Naive thymus-derived CD4-positive, alpha-beta T cell (primary cell): ENCODE data around the gene ASCC3. TPM values are rescaled to one million over a fixed set of nuclear protein-coding genes. Genes with fewer than 3 reads are reported as not detected.
"Not testable (repeated sequence)": the region's sequence is repeated elsewhere in the genome, so short reads cannot be mapped to it uniquely, and the experiment has no call there.

Experiments
- ATAC-seq: fragments of 150-1000 bp; cut with Tn5 transposase; 2 replicates; pipeline ENCODE4 v1.10.0; 2021; ENCODE audit warnings: mild to moderate bottlenecking, moderate library complexity
- CTCF ChIA-PET: fragments of 350-600 bp; sonication (Branson Sonifier 250); formaldehyde crosslinking; loops from one replicate; lab custom pipeline; 2021; ENCODE audit warnings: antibody characterized with exemption; lab: Charles Lee
- POLR2A ChIA-PET: fragments of 350-600 bp; sonication (Branson Sonifier 250); formaldehyde crosslinking; loops from one replicate; lab custom pipeline; 2021; ENCODE audit warnings: antibody characterized with exemption, inconsistent platforms; lab: Charles Lee
- DNase-seq, 9 donors: peaks; one replicate each; pipeline versions ENCODE4 v3.0.0 to v3.0.0-alpha.2; 2020 to 2022; ENCODE audit warnings: mixed read lengths in 1 of 9
- H3K27ac ChIP-seq: one replicate; pipeline ENCODE4 v1.7.0; 2013; ENCODE audit warnings: mild to moderate bottlenecking, low read depth, low read length, moderate library complexity
- H3K27me3 ChIP-seq, 2 donors: one replicate each; pipeline ENCODE4 v1.7.0; 2013; ENCODE audit warnings: low read length in 2 of 2, mild to moderate bottlenecking in 2 of 2, moderate library complexity in 2 of 2; ENCODE audit not compliant: control insufficient read depth in 2 of 2, insufficient read depth in 2 of 2
- H3K36me3 ChIP-seq, 3 experiments: 1 replicate in 2 of 3; 2 replicates in 1 of 3; pipeline ENCODE4 v1.7.0; 2013; ENCODE audit warnings: low read length in 3 of 3, mild to moderate bottlenecking in 3 of 3, moderate library complexity in 1 of 3; ENCODE audit not compliant: insufficient read depth in 3 of 3, control insufficient read depth in 2 of 3
- H3K4me1 ChIP-seq, 2 donors: one replicate each; pipeline ENCODE4 v1.7.0; 2013; ENCODE audit warnings: low read length in 2 of 2, mild to moderate bottlenecking in 2 of 2, moderate library complexity in 1 of 2; ENCODE audit not compliant: control insufficient read depth in 2 of 2, insufficient read depth in 2 of 2
- H3K4me3 ChIP-seq: 2 replicates; pipeline ENCODE4 v1.7.0; 2013; ENCODE audit warnings: mild to moderate bottlenecking, low read length
- H3K9me3 ChIP-seq, 3 experiments: 1 replicate in 2 of 3; 2 replicates in 1 of 3; pipeline ENCODE4 v1.7.0; 2013; ENCODE audit warnings: low read length in 3 of 3; ENCODE audit not compliant: control insufficient read depth in 2 of 3
- H3K27ac Mint-ChIP-seq, 9 donors: one replicate each; pipeline ENCODE4 v1.8.0; 2020 to 2022; ENCODE audit warnings: mixed read lengths in 9 of 9, mild to moderate bottlenecking in 8 of 9, moderate library complexity in 5 of 9, inconsistent platforms in 2 of 9
- H3K27me3 Mint-ChIP-seq, 5 donors: one replicate each; pipeline ENCODE4 v1.8.0; 2021 to 2022; ENCODE audit warnings: mixed read lengths in 5 of 5, mild to moderate bottlenecking in 1 of 5
- H3K36me3 Mint-ChIP-seq, 5 donors: one replicate each; pipeline ENCODE4 v1.8.0; 2020 to 2022; ENCODE audit warnings: mixed read lengths in 5 of 5, mild to moderate bottlenecking in 3 of 5, inconsistent platforms in 1 of 5
- H3K4me1 Mint-ChIP-seq, 7 donors: one replicate each; pipeline ENCODE4 v1.8.0; 2020 to 2022; ENCODE audit warnings: mixed read lengths in 7 of 7, mild to moderate bottlenecking in 3 of 7, inconsistent platforms in 1 of 7
- H3K4me3 Mint-ChIP-seq, 10 donors: one replicate each; pipeline ENCODE4 v1.8.0; 2020 to 2022; ENCODE audit warnings: mild to moderate bottlenecking in 10 of 10, mixed read lengths in 10 of 10, moderate library complexity in 6 of 10, inconsistent platforms in 2 of 10
- H3K9me3 Mint-ChIP-seq, 11 donors: one replicate each; pipeline ENCODE4 v1.8.0; 2020 to 2022; ENCODE audit warnings: mixed read lengths in 11 of 11, mild to moderate bottlenecking in 4 of 11, inconsistent platforms in 1 of 11, moderate library complexity in 1 of 11
- intact Hi-C, 2 donors: fragments of 100-400 bp; cut with micrococcal nuclease; formaldehyde crosslinking; loops; one replicate each; pipeline ENCODE4 v1.15.1; 2023
- polyA plus RNA-seq, 2 donors: library from polyadenylated mRNA; unstranded; fragments of 300-500 nt; fragmentation: Illumina TruSeq; gene quantifications; one replicate each; pipeline ENCODE4 v1.2.3, GENCODE V29; 2021
- total RNA-seq, 6 experiments: library from RNA in 5 of 6; stranded (reverse) in 5 of 6; gene quantifications; 1 replicate in 5 of 6; 2 replicates in 1 of 6; pipeline ENCODE4 v1.2.3 and lab custom pipeline; 2021 to 2026

Gene ASCC3
- total and polyA plus RNA-seq, 7 experiments from 2014 or later: 19.6 to 73.8 (median 41.6) TPM

DNA sequence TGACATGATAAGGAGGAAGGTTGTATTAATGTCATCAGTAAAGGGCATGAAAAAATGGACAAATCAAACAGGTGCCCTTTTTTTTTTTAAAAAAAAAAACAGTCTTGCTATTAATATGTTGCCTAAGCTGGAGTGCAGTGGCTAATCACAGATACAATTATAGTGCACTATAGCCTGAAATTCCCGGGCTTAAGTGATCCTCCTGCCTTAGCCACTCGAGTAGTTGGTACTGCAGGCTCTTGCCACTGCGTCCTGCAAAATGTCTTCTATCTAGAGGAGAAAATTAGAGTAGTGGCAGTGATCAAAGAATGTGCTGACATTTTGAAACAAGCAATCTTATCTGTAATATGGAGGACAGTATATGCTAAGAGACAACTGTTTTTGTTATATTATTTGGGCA, 127.7 kb downstream of the ASCC3 start:
- Mint-ChIP-seq H3K4me1 (peaks cover 0 to 9% (median 0%) of the 10 kb centered on the region in 7 donors), H3K4me3 (no peak overlapping the region), H3K36me3 (peaks cover 2 to 55% (median 33%) of the 10 kb centered on the region in 5 donors), H3K9me3 (peaks cover 0 to 2% (median 0%) of the 10 kb centered on the region in 11 donors), H3K27me3 (no peaks in the 10 kb centered on the region), H3K27ac (no peak overlapping the region)
- ATAC-seq (no peak), DNase-seq (no peak)
- intact Hi-C loops: no loop called here
- CTCF ChIA-PET: interaction anchor here (0.5 kb wide), 1 partner anchor 14 kb away, joined by 3 read pairs; no protein-coding TSS in a partner anchor
- no peaks in the 10 kb centered on the region for H3K27me3 ChIP-seq
- H3K4me1 ChIP-seq: no peaks in the 10 kb centered on the region
- peaks cover 0 to 4% (median 0%) of the 10 kb centered on the region in 3 experiments for H3K36me3 ChIP-seq
- POLR2A ChIA-PET: no interaction called here
- H3K4me3 ChIP-seq: no peak overlapping the region
- H3K27ac ChIP-seq: no peak overlapping the region
- H3K9me3 ChIP-seq: no peaks in the 10 kb centered on the region

- Mint-ChIP-seq H3K9me3 (peaks cover 0 to 4% (median 0%) of the 10 kb centered on the region in 11 donors), H3K27me3 (no peaks in the 10 kb centered on the region), H3K36me3 (peaks cover 4 to 52% (median 23%) of the 10 kb centered on the region in 5 donors), H3K4me3 (no peak overlapping the region), H3K27ac (no peak overlapping the region), H3K4me1 (peaks cover 0 to 9% (median 0%) of the 10 kb centered on the region in 7 donors)
- no peak overlapping the region for H3K4me3 ChIP-seq
- H3K27ac ChIP-seq: no peak overlapping the region
- no peak for ATAC-seq
- DNase-seq: no peak
- H3K27me3 ChIP-seq: no peaks in the 10 kb centered on the region
- H3K36me3 ChIP-seq: peaks cover 0 to 4% (median 0%) of the 10 kb centered on the region in 3 experiments
- no peaks in the 10 kb centered on the region for H3K4me1 ChIP-seq
- no peaks in the 10 kb centered on the region for H3K9me3 ChIP-seq
- intact Hi-C loops: no loop called here
- ChIA-PET CTCF (no interaction called here), POLR2A (no interaction called here)
Observed at GRCh38 chr6:100751590-100751989, 129.5 kb downstream of the ASCC3 start.

DNA sequence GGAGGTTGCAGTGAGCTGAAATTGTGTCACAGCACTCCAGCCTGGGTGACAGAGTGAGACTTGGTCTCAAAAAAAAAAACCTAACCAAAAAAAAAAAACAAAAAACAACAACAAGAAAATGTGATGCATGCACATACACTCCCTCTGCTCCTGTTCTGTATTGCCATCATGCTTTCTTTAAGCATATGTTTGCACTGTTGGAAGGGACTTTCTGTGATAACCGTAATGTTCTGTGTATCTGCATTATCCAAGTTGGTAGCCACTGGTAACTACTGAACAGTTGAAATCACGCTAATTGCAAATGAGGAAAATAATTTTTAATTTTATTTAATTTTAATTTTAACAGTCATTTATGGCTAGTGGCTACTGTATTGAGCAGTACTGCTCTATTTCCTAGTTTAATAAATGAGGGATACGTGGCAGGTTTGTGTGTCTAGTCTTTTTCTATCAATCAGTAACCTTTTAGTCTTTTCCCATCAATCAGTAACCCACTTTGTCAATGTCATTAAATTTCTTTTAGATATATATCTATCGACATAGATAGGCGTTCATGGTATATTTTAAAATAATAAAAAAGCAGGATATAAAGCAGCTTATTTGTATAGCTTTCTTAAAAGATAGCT, 135.6 kb downstream of the ASCC3 start:
- H3K36me3 Mint-ChIP-seq: peaks cover 4 to 53% (median 44%) of the 10 kb centered on the region in 5 donors
- H3K4me1 Mint-ChIP-seq: peaks cover 0 to 9% (median 3%) of the 10 kb centered on the region in 7 donors
- peaks cover 0 to 12% (median 8%) of the 10 kb centered on the region in 11 donors for H3K9me3 Mint-ChIP-seq
- H3K4me3 Mint-ChIP-seq: no peak overlapping the region
- Histone ChIP-seq H3K4me1 (no peaks in the 10 kb centered on the region), H3K9me3 (peaks cover 0 to 7% (median 0%) of the 10 kb centered on the region in 3 experiments), H3K27ac (no peak overlapping the region), H3K4me3 (no peak overlapping the region), H3K36me3 (peaks cover 0 to 4% (median 0%) of the 10 kb centered on the region in 3 experiments), H3K27me3 (no peaks in the 10 kb centered on the region)
- DNase-seq: no peak
- ChIA-PET POLR2A (no interaction called here), CTCF (no interaction called here)
- intact Hi-C loops: no loop called here
- no peaks in the 10 kb centered on the region for H3K27me3 Mint-ChIP-seq
- no peak for ATAC-seq
- H3K27ac Mint-ChIP-seq: no peak overlapping the region

- intact Hi-C loops: no loop called here
- H3K4me3 ChIP-seq: no peak overlapping the region
- no peaks in the 10 kb centered on the region for H3K36me3 ChIP-seq
- Mint-ChIP-seq H3K9me3 (peaks cover 0 to 25% (median 11%) of the 10 kb centered on the region in 11 donors), H3K4me3 (no peak overlapping the region), H3K4me1 (peaks cover 7 to 17% (median 14%) of the 10 kb centered on the region in 7 donors), H3K36me3 (peaks cover 0 to 51% (median 38%) of the 10 kb centered on the region in 5 donors), H3K27ac (no peak overlapping the region), H3K27me3 (no peaks in the 10 kb centered on the region)
- no peak overlapping the region for H3K27ac ChIP-seq
- no peak for ATAC-seq
- no peaks in the 10 kb centered on the region for H3K27me3 ChIP-seq
- H3K4me1 ChIP-seq: no peaks in the 10 kb centered on the region
- H3K9me3 ChIP-seq: peaks cover 0 to 7% (median 0%) of the 10 kb centered on the region in 3 experiments
- CTCF ChIA-PET: no interaction called here
- POLR2A ChIA-PET: no interaction called here
- DNase-seq: no peak
Observed at GRCh38 chr6:100740439-100740838, 140.7 kb downstream of the ASCC3 start.

DNA sequence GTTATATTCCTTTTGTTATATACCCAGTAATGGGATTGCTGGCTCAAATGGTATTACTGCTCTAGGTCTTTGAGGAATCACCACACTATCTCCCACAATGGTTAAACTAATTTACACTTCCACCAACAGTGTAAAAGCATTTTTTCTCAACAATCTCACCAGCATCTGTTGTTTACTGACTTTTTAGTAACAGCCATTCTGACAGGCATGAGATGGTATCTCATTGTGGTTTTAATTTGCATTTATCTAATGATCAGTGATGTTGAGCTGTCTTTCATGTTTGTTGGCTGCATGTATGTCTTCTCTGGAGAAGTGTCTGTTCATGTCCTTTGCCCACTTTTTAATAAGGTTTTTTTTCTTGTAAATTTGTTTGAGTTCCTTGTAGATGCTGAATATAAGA, 143.4 kb downstream of the ASCC3 start:
- intact Hi-C loops, POLR2A ChIA-PET, DNase-seq, H3K27ac ChIP-seq, H3K27me3 ChIP-seq, ATAC-seq, H3K9me3 ChIP-seq, H3K36me3 ChIP-seq, H3K27ac Mint-ChIP-seq, H3K4me1 ChIP-seq, H3K27me3 Mint-ChIP-seq, H3K4me3 ChIP-seq, H3K4me3 Mint-ChIP-seq: not testable (repeated sequence)
- peaks cover 0 to 25% (median 10%) of the 10 kb centered on the region in 11 donors for H3K9me3 Mint-ChIP-seq
- H3K4me1 Mint-ChIP-seq: peaks cover 9 to 21% (median 14%) of the 10 kb centered on the region in 7 donors
- CTCF ChIA-PET: interaction anchor here (0.6 kb wide), 1 partner anchor 989 kb away, joined by 3 read pairs; no protein-coding TSS in a partner anchor
- H3K36me3 Mint-ChIP-seq: peaks cover 0 to 52% (median 26%) of the 10 kb centered on the region in 5 donors

- no peaks in the 10 kb centered on the region for H3K36me3 ChIP-seq
- Mint-ChIP-seq H3K36me3 (peaks cover 0 to 19% (median 0%) of the 10 kb centered on the region in 5 donors), H3K4me3 (no peak overlapping the region), H3K27ac (no peak overlapping the region), H3K9me3 (no peaks in the 10 kb centered on the region), H3K27me3 (no peaks in the 10 kb centered on the region), H3K4me1 (peaks cover 0 to 5% (median 2%) of the 10 kb centered on the region in 7 donors)
- H3K27me3 ChIP-seq: no peaks in the 10 kb centered on the region
- no peak overlapping the region for H3K27ac ChIP-seq
- ChIA-PET CTCF (no interaction called here), POLR2A (no interaction called here)
- ATAC-seq (no peak), DNase-seq (no peak)
- no peak overlapping the region for H3K4me3 ChIP-seq
- intact Hi-C loops: no loop called here
- H3K9me3 ChIP-seq: no peaks in the 10 kb centered on the region
- H3K4me1 ChIP-seq: no peaks in the 10 kb centered on the region
Observed at GRCh38 chr6:100731411-100731810, 149.7 kb downstream of the ASCC3 start.
